K562 (cell line): ENCODE data around the gene ERO1B.

Source experiments
- CHD2 ChIP-seq: IDR thresholded peaks from 2 replicates; pipeline ENCODE4 v1.6.1; 2011; ENCODE audit warnings: low read depth, low read length
- COPS2 ChIP-seq: fragments of 450-650 bp; conservative IDR thresholded peaks from 2 replicates; pipeline ENCODE4 v1.6.1; 2016; ENCODE audit warnings: mild to moderate bottlenecking, moderate library complexity
- CTCF ChIP-seq, 3 experiments: IDR thresholded peaks in 2 of 3; conservative IDR thresholded peaks in 1 of 3; 2 replicates each; pipeline ENCODE4 v1.5.1; 2011 to 2012; ENCODE audit warnings: low read length in 3 of 3, mild to moderate bottlenecking in 3 of 3, control low read depth in 2 of 3, improper control_type of control experiment in 1 of 3, inconsistent platforms in 1 of 3, low read depth in 1 of 3, mixed read lengths in 1 of 3, moderate library complexity in 1 of 3; ENCODE audit not compliant: insufficient read depth in 2 of 3
- MYC ChIP-seq, 2 experiments: fragments of 250-450 bp in 1 of 2; sonication (Bioruptor Pico) in 1 of 2; IDR thresholded peaks; 2 replicates each; pipeline versions ENCODE4 v1.5.1 to v1.6.1; 2012 to 2021; ENCODE audit warnings: low read depth in 2 of 2, borderline replicate concordance in 1 of 2, improper control_type of control experiment in 1 of 2, low read length in 1 of 2, mild to moderate bottlenecking in 1 of 2, moderate library complexity in 1 of 2
- POLR2A ChIP-seq: fragments of 450-650 bp; conservative IDR thresholded peaks from 2 replicates; pipeline ENCODE4 v1.6.1; 2016
- POLR2AphosphoS5 ChIP-seq: IDR thresholded peaks from 2 replicates; pipeline ENCODE4 v1.6.1; 2011; ENCODE audit warnings: mild to moderate bottlenecking, low read depth, low read length, moderate library complexity; ENCODE audit not compliant: control insufficient read depth, insufficient read depth
- PREB ChIP-seq: sonication (generic); formaldehyde crosslinking; IDR thresholded peaks from 2 replicates; pipeline ENCODE4 v1.8.1; 2023; ENCODE audit warnings: mild to moderate bottlenecking, missing genetic modification reagents
- RBBP5 ChIP-seq: fragments of 200-600 bp; sonication (generic); IDR thresholded peaks from 2 replicates; pipeline ENCODE4 v1.6.1; 2012; ENCODE audit warnings: borderline replicate concordance, mild to moderate bottlenecking, low read length, control low read depth, inconsistent platforms; ENCODE audit not compliant: insufficient read depth, poor library complexity, severe bottlenecking
- STAT5B ChIP-seq: fragments of 250-450 bp; sonication (Bioruptor Pico); IDR thresholded peaks from 2 replicates; pipeline ENCODE4 v1.8.0; 2021; ENCODE audit warnings: mild to moderate bottlenecking, inconsistent platforms
- TAF1 ChIP-seq: IDR thresholded peaks from 2 replicates; pipeline ENCODE4 v1.6.1; 2011; ENCODE audit warnings: mild to moderate bottlenecking, low read length, moderate library complexity; ENCODE audit not compliant: insufficient read depth, control insufficient read depth, severe bottlenecking; ENCODE audit errors: extremely low read depth
- ZNF121 ChIP-seq: sonication (generic); formaldehyde crosslinking; conservative IDR thresholded peaks from 2 replicates; pipeline ENCODE4 v1.8.0; 2022; ENCODE audit warnings: missing genetic modification reagents
- ZNF280B ChIP-seq: fragments of 250-450 bp; sonication (Bioruptor Pico); IDR thresholded peaks from 2 replicates; pipeline ENCODE4 v1.5.1; 2021; ENCODE audit warnings: mild to moderate bottlenecking
- TF ChIP-seq, protein P1 (sequence below), 2 experiments: fragments of 450-650 bp in 1 of 2; sonication (generic) in 1 of 2; formaldehyde crosslinking in 1 of 2; IDR thresholded peaks in 1 of 2; conservative IDR thresholded peaks in 1 of 2; 2 replicates each; pipeline versions ENCODE4 v1.6.1 to v1.8.1; 2016 to 2023; ENCODE audit warnings: mild to moderate bottlenecking in 2 of 2, moderate library complexity in 2 of 2, inconsistent platforms in 1 of 2, missing genetic modification reagents in 1 of 2

DNA sequence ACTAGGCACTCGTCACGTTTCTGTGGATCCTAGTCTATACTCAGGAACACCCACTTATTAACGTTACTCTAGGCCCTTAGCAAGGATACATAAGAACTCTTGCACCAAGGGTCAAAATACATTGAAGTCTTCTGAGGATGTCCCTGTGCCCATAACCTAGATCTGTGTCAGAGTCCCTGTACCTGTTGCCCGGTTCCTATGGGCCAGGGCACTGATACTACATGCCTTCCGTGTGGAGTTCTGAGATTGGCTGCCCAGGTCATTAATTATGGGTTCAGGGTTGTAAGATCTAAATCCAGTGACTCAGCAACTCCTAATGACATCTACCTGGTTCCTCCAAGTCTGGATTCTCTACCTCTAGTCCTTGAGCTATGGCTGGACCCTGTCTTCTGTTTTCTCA lies 69.9 kb downstream of the ERO1B start:
- TF ChIP-seq ZNF121 (no peak), ZNF280B (CRISPR knock-in tag) (no peak), RBBP5 (no peak), COPS2 (no peak), CTCF (IDR thresholded peaks at IDR 0.05 in 2 of 3, conservative IDR thresholded peaks at IDR 0.05 in 1 of 3; ENCODE audit: insufficient read depth in 2 of 3, low read depth in 1 of 3, low read length in 3 of 3) (no peak), MYC (IDR thresholded peaks at IDR 0.05; ENCODE audit: low read depth, low read length) (no peak), MYC (CRISPR knock-in tag; IDR thresholded peaks at IDR 0.05; ENCODE audit: borderline replicate concordance, low read depth) (no peak), TAF1 (no peak), POLR2A (no peak), STAT5B (CRISPR knock-in tag) (no peak), PREB (no peak), POLR2AphosphoS5 (no peak), CHD2 (no peak)
- TF ChIP-seq, protein P1, sequence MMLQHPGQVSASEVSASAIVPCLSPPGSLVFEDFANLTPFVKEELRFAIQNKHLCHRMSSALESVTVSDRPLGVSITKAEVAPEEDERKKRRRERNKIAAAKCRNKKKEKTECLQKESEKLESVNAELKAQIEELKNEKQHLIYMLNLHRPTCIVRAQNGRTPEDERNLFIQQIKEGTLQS (IDR thresholded peaks at IDR 0.05) = no peak
- TF ChIP-seq, protein P1 (CRISPR knock-in tag; conservative IDR thresholded peaks at IDR 0.05) = no peak
